Endothelial cell of hepatic sinusoid (primary cell): ENCODE results near the gene ABLIM2.

Source experiments
- in situ Hi-C: cut with HindIII; loops from 2 replicates; pipeline ENCODE4 v1.10.0; 2017; ENCODE audit warnings: low sequenced_read_pairs

Gene ABLIM2

GRCh38 chr4:7971159-7971631 is 187.4 kb downstream of the ABLIM2 start:
- in situ Hi-C loops = no loop called here

- in situ Hi-C loops = no loop called here
Measured at GRCh38 chr4:7970361-7970946, 188.2 kb downstream of the ABLIM2 start.

GRCh38 chr4:7968262-7968896 is 190.2 kb downstream of the ABLIM2 start:
- in situ Hi-C loops = no loop called here

- in situ Hi-C loops = no loop called here
Measured at GRCh38 chr4:7967501-7968261, 190.9 kb downstream of the ABLIM2 start.

- in situ Hi-C loops = no loop called here
Measured at GRCh38 chr4:7967063-7967440, 191.6 kb downstream of the ABLIM2 start.

- in situ Hi-C loops = no loop called here
Measured at GRCh38 chr4:7966281-7967062, 192.1 kb downstream of the ABLIM2 start.

- in situ Hi-C loops = loop anchor here (5.0 kb wide), 1 partner anchor 58 kb away; no protein-coding TSS in a partner anchor
Measured at GRCh38 chr4:7964890-7965662, 193.5 kb downstream of the ABLIM2 start.

- in situ Hi-C loops = loop anchor here (5.0 kb wide), 1 partner anchor 57 kb away; no protein-coding TSS in a partner anchor
Measured at GRCh38 chr4:7964459-7964858, 194.2 kb downstream of the ABLIM2 start.

GRCh38 chr4:7963691-7964090 is 194.9 kb downstream of the ABLIM2 start:
- in situ Hi-C loops = loop anchor here (5.0 kb wide), 1 partner anchor 56 kb away; no protein-coding TSS in a partner anchor

GRCh38 chr4:7962609-7963508 is 195.8 kb downstream of the ABLIM2 start:
- in situ Hi-C loops = loop anchor here (5.0 kb wide), 1 partner anchor 56 kb away; no protein-coding TSS in a partner anchor

- in situ Hi-C loops = loop anchor here (5.0 kb wide), 1 partner anchor 54 kb away; no protein-coding TSS in a partner anchor
Measured at GRCh38 chr4:7960790-7961655, 197.6 kb downstream of the ABLIM2 start.

GRCh38 chr4:7960017-7960789 is 198.4 kb downstream of the ABLIM2 start:
- in situ Hi-C loops = loop anchor here (5.0 kb wide), 1 partner anchor 53 kb away; no protein-coding TSS in a partner anchor

- in situ Hi-C loops = no loop called here
Measured at GRCh38 chr4:7959078-7959477, 199.5 kb downstream of the ABLIM2 start.

GRCh38 chr4:7956934-7957656 is 201.5 kb downstream of the ABLIM2 start:
- in situ Hi-C loops = no loop called here

GRCh38 chr4:7956270-7956808 is 202.3 kb downstream of the ABLIM2 start:
- in situ Hi-C loops = no loop called here

GRCh38 chr4:7955393-7955792 is 203.2 kb downstream of the ABLIM2 start:
- in situ Hi-C loops = no loop called here
